ENCODE results near the gene RSPH1. TPM values are rescaled to one million over a fixed set of nuclear protein-coding genes. Genes with fewer than 3 reads are reported as not detected.

Gene RSPH1
- total RNA-seq, 2 donors from 2014 or later = 1.8 to 2.2 TPM

DNA sequence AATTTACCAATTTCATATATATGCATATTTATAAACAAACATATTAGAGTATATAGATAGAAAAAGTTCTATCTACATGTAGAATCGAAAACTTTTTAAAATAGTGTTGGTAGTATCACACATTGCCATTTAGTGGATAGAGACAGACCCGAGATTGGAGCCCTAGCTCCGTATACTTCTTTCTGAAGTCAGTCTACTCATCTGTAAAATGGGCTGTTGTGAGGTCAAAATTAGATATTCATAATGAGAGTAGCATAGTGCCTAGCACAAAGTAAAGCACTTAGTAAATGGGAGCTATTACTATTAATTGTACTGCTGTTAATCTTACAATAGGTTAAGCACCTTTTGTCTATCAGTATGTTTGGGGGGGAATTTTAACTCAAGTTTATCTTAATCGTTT is 4.2 kb upstream of the RSPH1 start:
- Histone ChIP-seq H3K4me1 (ENCODE audit: control insufficient read depth, insufficient read depth, low read length) (no peaks in the 10 kb centered on the region), H3K4me3 (ENCODE audit: low read length) (no peak overlapping the region), H3K9me3 (ENCODE audit: control insufficient read depth, low read length) (no peaks in the 10 kb centered on the region), H3K27me3 (ENCODE audit: control insufficient read depth, insufficient read depth, low read length, poor library complexity, severe bottlenecking) (no peaks in the 10 kb centered on the region), H3K36me3 (ENCODE audit: control insufficient read depth, insufficient read depth, low read length) (no peaks in the 10 kb centered on the region), H3K27ac (ENCODE audit: low read depth, low read length) (no peak overlapping the region), H3K9ac (ENCODE audit: extremely low read depth, low read length, poor library complexity, severe bottlenecking) (no peak overlapping the region)
- 84 to 94% methylated on average over 3 to 4 of the region's 4 CpGs for WGBS, 2 experiments (ENCODE audit: insufficient coverage in 1 of 2, insufficient read length in 1 of 2)
- peaks cover 9% of the 10 kb centered on the region for H3K4me1 Mint-ChIP-seq
- H3K36me3 Mint-ChIP-seq (ENCODE audit: low read depth) = no peaks in the 10 kb centered on the region
- TF ChIP-seq, protein P1, sequence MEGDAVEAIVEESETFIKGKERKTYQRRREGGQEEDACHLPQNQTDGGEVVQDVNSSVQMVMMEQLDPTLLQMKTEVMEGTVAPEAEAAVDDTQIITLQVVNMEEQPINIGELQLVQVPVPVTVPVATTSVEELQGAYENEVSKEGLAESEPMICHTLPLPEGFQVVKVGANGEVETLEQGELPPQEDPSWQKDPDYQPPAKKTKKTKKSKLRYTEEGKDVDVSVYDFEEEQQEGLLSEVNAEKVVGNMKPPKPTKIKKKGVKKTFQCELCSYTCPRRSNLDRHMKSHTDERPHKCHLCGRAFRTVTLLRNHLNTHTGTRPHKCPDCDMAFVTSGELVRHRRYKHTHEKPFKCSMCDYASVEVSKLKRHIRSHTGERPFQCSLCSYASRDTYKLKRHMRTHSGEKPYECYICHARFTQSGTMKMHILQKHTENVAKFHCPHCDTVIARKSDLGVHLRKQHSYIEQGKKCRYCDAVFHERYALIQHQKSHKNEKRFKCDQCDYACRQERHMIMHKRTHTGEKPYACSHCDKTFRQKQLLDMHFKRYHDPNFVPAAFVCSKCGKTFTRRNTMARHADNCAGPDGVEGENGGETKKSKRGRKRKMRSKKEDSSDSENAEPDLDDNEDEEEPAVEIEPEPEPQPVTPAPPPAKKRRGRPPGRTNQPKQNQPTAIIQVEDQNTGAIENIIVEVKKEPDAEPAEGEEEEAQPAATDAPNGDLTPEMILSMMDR (conservative IDR thresholded peaks at IDR 0.05) = no peak
- DNase-seq = no peak
- no peak overlapping the region for H3K27ac Mint-ChIP-seq
- no peaks in the 10 kb centered on the region for H3K9me3 Mint-ChIP-seq
- peaks cover 4% of the 10 kb centered on the region for H3K27me3 Mint-ChIP-seq (ENCODE audit: insufficient read depth)
- no peak overlapping the region for H3K4me3 Mint-ChIP-seq

DNA sequence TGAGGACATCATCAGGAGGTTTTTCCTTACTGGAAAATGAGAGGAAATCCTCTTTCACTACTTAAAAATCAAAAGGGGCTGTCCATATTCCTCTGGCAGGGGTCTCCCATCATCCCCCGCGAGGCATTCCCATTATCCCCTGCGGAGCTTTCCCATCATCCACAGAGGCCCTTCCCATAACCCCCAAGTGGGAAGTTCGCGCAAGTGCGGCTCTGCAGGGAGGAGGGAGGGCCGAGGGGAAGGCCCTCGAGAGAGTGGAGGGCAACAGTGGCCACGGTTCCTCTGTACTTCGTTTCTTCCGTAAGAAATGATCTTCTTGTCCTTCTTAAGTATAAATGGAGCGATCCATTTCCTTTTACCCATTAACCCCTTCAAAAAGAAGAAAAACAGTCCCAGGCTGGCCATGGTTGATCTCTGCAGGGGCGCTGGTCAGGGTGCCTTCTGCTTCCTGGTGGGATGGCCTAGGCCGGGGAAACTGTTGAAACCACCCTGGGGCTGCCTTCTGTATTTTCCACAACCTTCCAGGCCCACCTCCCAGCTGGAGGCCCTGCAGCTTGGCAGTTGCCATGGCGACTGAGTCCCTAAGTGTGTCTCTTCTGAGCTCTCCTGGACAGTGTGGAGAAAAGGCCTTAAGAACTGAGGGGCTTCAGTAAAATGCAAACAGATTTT is 3.6 kb upstream of the RSPH1 start:
- peak overlapping the region; percentile 41 for H3K27ac Mint-ChIP-seq
- H3K4me3 Mint-ChIP-seq = no peak overlapping the region
- H3K36me3 Mint-ChIP-seq (ENCODE audit: low read depth) = no peaks in the 10 kb centered on the region
- H3K27ac ChIP-seq (ENCODE audit: low read depth, low read length) = no peak overlapping the region
- peak; percentile 72 for DNase-seq
- no peak overlapping the region for H3K4me3 ChIP-seq (ENCODE audit: low read length)
- no peaks in the 10 kb centered on the region for H3K27me3 ChIP-seq (ENCODE audit: control insufficient read depth, insufficient read depth, low read length, poor library complexity, severe bottlenecking)
- no peaks in the 10 kb centered on the region for H3K9me3 ChIP-seq (ENCODE audit: control insufficient read depth, low read length)
- H3K36me3 ChIP-seq (ENCODE audit: control insufficient read depth, insufficient read depth, low read length) = no peaks in the 10 kb centered on the region
- peaks cover 3% of the 10 kb centered on the region for H3K27me3 Mint-ChIP-seq (ENCODE audit: insufficient read depth)
- no peaks in the 10 kb centered on the region for H3K9me3 Mint-ChIP-seq
- TF ChIP-seq, protein P1 (conservative IDR thresholded peaks at IDR 0.05) = peak; percentile 32
- H3K4me1 Mint-ChIP-seq = peaks cover 9% of the 10 kb centered on the region
- H3K9ac ChIP-seq (ENCODE audit: extremely low read depth, low read length, poor library complexity, severe bottlenecking) = no peak overlapping the region
- 72 to 80% methylated on average over 9 to 15 of the region's 15 CpGs for WGBS, 2 experiments (ENCODE audit: insufficient coverage in 1 of 2, insufficient read length in 1 of 2)
- no peaks in the 10 kb centered on the region for H3K4me1 ChIP-seq (ENCODE audit: control insufficient read depth, insufficient read depth, low read length)

DNA sequence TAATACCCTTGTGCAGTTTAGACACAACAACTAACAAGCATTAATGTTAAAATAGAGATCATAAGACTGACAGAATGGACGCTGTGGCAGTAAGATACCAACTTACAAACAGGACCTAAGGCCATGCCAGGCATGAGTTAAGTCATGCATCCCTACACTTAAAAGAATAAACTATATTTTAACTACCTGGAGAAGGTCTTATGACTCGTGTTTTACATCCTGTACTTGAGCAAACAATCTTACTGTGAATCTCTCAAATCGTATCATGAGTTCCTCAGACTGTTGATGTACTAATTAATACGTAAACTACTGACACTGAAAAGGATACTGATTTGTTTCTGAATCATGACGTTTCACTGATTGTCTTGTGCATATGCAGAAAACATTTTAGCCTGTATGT is 2.0 kb upstream of the RSPH1 start:
- H3K27ac ChIP-seq (ENCODE audit: low read depth, low read length) = no peak overlapping the region
- TF ChIP-seq, protein P1 (conservative IDR thresholded peaks at IDR 0.05) = no peak
- peaks cover 17% of the 10 kb centered on the region for H3K4me1 Mint-ChIP-seq
- H3K27me3 ChIP-seq (ENCODE audit: control insufficient read depth, insufficient read depth, low read length, poor library complexity, severe bottlenecking) = no peaks in the 10 kb centered on the region
- H3K4me3 ChIP-seq (ENCODE audit: low read length) = no peak overlapping the region
- H3K36me3 ChIP-seq (ENCODE audit: control insufficient read depth, insufficient read depth, low read length) = no peaks in the 10 kb centered on the region
- H3K27ac Mint-ChIP-seq = no peak overlapping the region
- H3K36me3 Mint-ChIP-seq (ENCODE audit: low read depth) = no peaks in the 10 kb centered on the region
- H3K9me3 ChIP-seq (ENCODE audit: control insufficient read depth, low read length) = no peaks in the 10 kb centered on the region
- H3K4me1 ChIP-seq (ENCODE audit: control insufficient read depth, insufficient read depth, low read length) = peaks cover 3% of the 10 kb centered on the region
- no peak for DNase-seq
- H3K9ac ChIP-seq (ENCODE audit: extremely low read depth, low read length, poor library complexity, severe bottlenecking) = no peak overlapping the region
- H3K4me3 Mint-ChIP-seq = no peak overlapping the region
- H3K27me3 Mint-ChIP-seq (ENCODE audit: insufficient read depth) = peaks cover 4% of the 10 kb centered on the region
- 85 to 88% methylated on average over 5 of the region's 5 CpGs for WGBS, 2 experiments (ENCODE audit: insufficient coverage in 1 of 2, insufficient read length in 1 of 2)
- no peaks in the 10 kb centered on the region for H3K9me3 Mint-ChIP-seq

All from endodermal cell (in vitro differentiated cells).